ENCODE results near the gene ZMIZ1.

Gene ZMIZ1

GRCh38 chr10:79022565-79023230, 46.1 kb upstream of the ZMIZ1 start:
- no peak for TF ChIP-seq CTCF (IDR thresholded peaks at IDR 0.05)
- no peak for TF ChIP-seq ZFX (IDR thresholded peaks at IDR 0.05; ENCODE audit: borderline replicate concordance)
- H3K27ac ChIP-seq: no peak overlapping the region

- TF ChIP-seq ZFX (IDR thresholded peaks at IDR 0.05; ENCODE audit: borderline replicate concordance) (no peak), CTCF (IDR thresholded peaks at IDR 0.05) (no peak)
- no peak overlapping the region for H3K27ac ChIP-seq
Measured at GRCh38 chr10:79023240-79024162, 45.3 kb upstream of the ZMIZ1 start.

- TF ChIP-seq CTCF (IDR thresholded peaks at IDR 0.05) (no peak), ZFX (IDR thresholded peaks at IDR 0.05; ENCODE audit: borderline replicate concordance) (no peak)
- H3K27ac ChIP-seq: no peak overlapping the region
Measured at GRCh38 chr10:79024296-79024695, 44.5 kb upstream of the ZMIZ1 start.

GRCh38 chr10:79024720-79025198, 44.0 kb upstream of the ZMIZ1 start:
- no peak overlapping the region for H3K27ac ChIP-seq
- TF ChIP-seq CTCF (IDR thresholded peaks at IDR 0.05) (no peak), ZFX (IDR thresholded peaks at IDR 0.05; ENCODE audit: borderline replicate concordance) (no peak)

GRCh38 chr10:79025199-79025832, 43.5 kb upstream of the ZMIZ1 start:
- no peak overlapping the region for H3K27ac ChIP-seq
- TF ChIP-seq CTCF (IDR thresholded peaks at IDR 0.05) (no peak), ZFX (IDR thresholded peaks at IDR 0.05; ENCODE audit: borderline replicate concordance) (no peak)

- no peak for TF ChIP-seq CTCF (IDR thresholded peaks at IDR 0.05)
- TF ChIP-seq ZFX (IDR thresholded peaks at IDR 0.05; ENCODE audit: borderline replicate concordance): no peak
Measured at GRCh38 chr10:79026341-79026761, 42.4 kb upstream of the ZMIZ1 start.

More at GRCh38 chr10:79026341-79026761, 42.4 kb upstream of the ZMIZ1 start:
- no peak overlapping the region for H3K27ac ChIP-seq
